Neutrophil (primary cell): Measurements from ENCODE around the gene NCEH1.

Experiments
- H3K27ac ChIP-seq: fragments of 200-600 bp; sonication (generic); 2 replicates; pipeline ENCODE4 v1.5.1; 2016; ENCODE audit warnings: mild to moderate bottlenecking, moderate library complexity
- H3K27me3 ChIP-seq: fragments of 200-600 bp; sonication (generic); 2 replicates; pipeline ENCODE4 v1.6.0; 2016; ENCODE audit warnings: mild to moderate bottlenecking
- H3K36me3 ChIP-seq: fragments of 200-600 bp; sonication (generic); 2 replicates; pipeline ENCODE4 v1.5.1; 2017
- H3K4me1 ChIP-seq, 2 experiments: fragments of 200-600 bp in 1 of 2; sonication (generic) in 1 of 2; 1 replicate in 1 of 2; 2 replicates in 1 of 2; pipeline versions ENCODE4 v1.5.1 to v1.6.1; 2013 to 2016; ENCODE audit warnings: low read depth in 1 of 2, low read length in 1 of 2, mild to moderate bottlenecking in 1 of 2, moderate library complexity in 1 of 2; ENCODE audit not compliant: control insufficient read depth in 1 of 2, insufficient read depth in 1 of 2
- H3K4me3 ChIP-seq, 2 experiments: fragments of 200-600 bp in 1 of 2; sonication (generic) in 1 of 2; 1 replicate in 1 of 2; 2 replicates in 1 of 2; pipeline ENCODE4 v1.5.1; 2013 to 2016; ENCODE audit warnings: low read depth in 1 of 2, low read length in 1 of 2, mild to moderate bottlenecking in 1 of 2, moderate library complexity in 1 of 2
- H3K9me3 ChIP-seq: fragments of 200-600 bp; sonication (generic); 2 replicates; pipeline ENCODE4 v1.5.1; 2016
- CTCF ChIP-seq: fragments of 200-600 bp; sonication (generic); IDR thresholded peaks from 2 replicates; pipeline ENCODE4 v1.5.1; 2016; ENCODE audit warnings: antibody characterized with exemption

The NCEH1 gene

GRCh38 chr3:172685331-172686214, 25.3 kb downstream of the NCEH1 start:
- peaks cover 0 to 4% of the 10 kb centered on the region in 2 experiments for H3K4me1 ChIP-seq
- H3K9me3 ChIP-seq = no peaks in the 10 kb centered on the region
- no peaks in the 10 kb centered on the region for H3K27me3 ChIP-seq
- H3K36me3 ChIP-seq = no peaks in the 10 kb centered on the region
- H3K27ac ChIP-seq = no peak overlapping the region
- no peak for TF ChIP-seq CTCF
- no peak overlapping the region for H3K4me3 ChIP-seq

DNA sequence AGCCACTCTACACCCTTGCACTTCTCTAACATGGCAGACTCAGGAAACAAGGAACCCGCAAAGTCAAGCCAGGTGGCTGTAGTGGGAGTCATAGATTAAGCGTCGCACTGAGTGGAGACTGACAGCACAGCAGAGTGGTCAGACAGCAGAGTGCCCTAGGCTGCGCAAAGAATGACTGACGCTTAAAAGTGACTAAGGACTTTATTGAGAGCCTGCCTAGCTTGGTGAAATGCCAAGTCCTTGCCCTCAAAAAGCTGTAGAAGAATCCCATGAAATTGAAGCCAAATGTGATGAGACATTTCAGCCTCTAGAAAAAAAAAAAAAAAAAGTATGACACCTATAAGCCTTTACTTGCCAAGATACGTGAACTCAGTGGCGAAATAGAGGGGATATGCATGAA, 30.2 kb downstream of the NCEH1 start:
- Histone ChIP-seq H3K36me3 (no peaks in the 10 kb centered on the region), H3K27me3 (no peaks in the 10 kb centered on the region), H3K9me3 (no peaks in the 10 kb centered on the region), H3K4me1 (peaks cover 0 to 3% of the 10 kb centered on the region in 2 experiments), H3K27ac (no peak overlapping the region), H3K4me3 (no peak overlapping the region)
- TF ChIP-seq CTCF = no peak

DNA sequence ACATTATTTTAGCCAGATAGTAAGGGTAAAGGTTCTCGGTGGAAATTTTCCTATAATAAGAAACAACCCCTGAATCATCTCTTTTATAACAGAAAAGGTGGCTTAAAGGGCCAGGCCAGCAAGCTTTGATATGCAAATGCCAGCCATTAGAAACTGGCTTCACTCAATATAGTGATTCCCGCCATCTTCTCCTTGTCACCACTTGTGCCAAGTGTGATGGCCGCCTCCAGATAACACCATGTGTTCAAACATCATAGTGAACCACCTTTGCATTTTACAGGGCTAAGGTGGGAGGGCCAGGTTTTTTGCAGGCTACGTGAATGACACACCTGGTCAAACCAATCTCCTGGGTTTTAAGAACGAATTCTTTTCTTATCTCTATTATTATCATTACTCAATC, 31.3 kb downstream of the NCEH1 start:
- Histone ChIP-seq H3K4me1 (peaks cover 0 to 3% of the 10 kb centered on the region in 2 experiments), H3K9me3 (no peaks in the 10 kb centered on the region), H3K27ac (no peak overlapping the region), H3K27me3 (no peaks in the 10 kb centered on the region), H3K36me3 (no peaks in the 10 kb centered on the region), H3K4me3 (no peak overlapping the region)
- no peak for TF ChIP-seq CTCF

DNA sequence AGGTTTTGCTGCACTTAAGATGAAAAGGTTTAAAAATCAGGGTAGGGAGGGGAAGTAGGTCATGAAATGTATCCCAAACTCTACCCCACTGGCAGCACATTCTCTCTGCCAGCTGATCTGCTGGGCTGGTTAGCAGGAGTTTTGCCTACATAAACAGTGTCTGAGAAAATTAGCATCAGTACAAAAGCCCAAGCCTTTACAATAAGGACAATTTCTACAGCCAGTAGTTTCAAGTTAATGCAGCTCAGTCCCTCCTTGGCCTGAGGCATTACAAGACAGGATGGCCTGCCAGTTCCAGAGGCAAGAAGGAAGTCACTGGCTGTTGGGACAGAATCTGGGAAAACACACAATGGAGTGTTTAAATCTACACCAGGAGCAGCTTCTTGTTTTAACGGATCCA, 32.8 kb downstream of the NCEH1 start:
- TF ChIP-seq CTCF = no peak
- Histone ChIP-seq H3K4me1 (peaks cover 0 to 3% of the 10 kb centered on the region in 2 experiments), H3K27ac (no peak overlapping the region), H3K36me3 (no peaks in the 10 kb centered on the region), H3K4me3 (no peak overlapping the region), H3K27me3 (no peaks in the 10 kb centered on the region), H3K9me3 (no peaks in the 10 kb centered on the region)

DNA sequence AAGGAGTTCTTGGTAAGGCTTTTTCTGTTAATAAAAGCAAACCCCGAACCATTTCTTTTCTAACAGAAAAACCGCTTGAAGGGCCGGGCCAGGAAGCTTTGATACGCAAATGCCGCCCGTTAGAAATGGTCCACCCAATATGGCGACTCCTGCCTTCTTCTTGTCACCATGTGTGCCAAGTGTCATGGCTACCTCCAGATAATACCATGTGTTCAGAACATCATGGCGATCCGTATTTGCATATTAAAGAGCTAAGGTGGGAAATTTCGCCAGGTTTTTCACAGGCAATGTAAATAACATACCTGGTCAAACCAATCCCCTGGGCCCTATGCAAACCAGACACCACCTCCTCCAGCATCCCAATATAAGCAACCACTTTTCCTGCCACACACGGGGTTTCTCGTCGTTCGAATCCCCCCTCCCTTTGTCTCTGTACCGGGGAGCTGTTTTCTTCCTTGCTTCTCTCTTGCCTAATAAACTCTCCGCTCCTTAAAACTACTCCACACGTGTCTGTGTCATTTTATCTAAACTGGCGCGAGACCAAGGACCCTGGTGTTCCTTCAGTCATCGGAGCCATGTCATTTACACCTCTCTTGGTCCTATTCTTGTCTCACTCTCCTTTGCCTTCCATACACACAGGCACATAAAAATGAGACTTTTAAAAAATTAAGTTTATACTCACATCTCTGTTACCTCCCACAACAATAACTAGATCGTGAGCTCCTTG, 34.5 kb downstream of the NCEH1 start:
- H3K4me3 ChIP-seq = no peak overlapping the region
- H3K4me1 ChIP-seq = peaks cover 0 to 3% of the 10 kb centered on the region in 2 experiments
- H3K27ac ChIP-seq = no peak overlapping the region
- H3K9me3 ChIP-seq = no peaks in the 10 kb centered on the region
- no peak for TF ChIP-seq CTCF
- H3K27me3 ChIP-seq = no peaks in the 10 kb centered on the region
- H3K36me3 ChIP-seq = no peaks in the 10 kb centered on the region
